Measurements from ENCODE around the gene CDH4.

Gene CDH4

DNA sequence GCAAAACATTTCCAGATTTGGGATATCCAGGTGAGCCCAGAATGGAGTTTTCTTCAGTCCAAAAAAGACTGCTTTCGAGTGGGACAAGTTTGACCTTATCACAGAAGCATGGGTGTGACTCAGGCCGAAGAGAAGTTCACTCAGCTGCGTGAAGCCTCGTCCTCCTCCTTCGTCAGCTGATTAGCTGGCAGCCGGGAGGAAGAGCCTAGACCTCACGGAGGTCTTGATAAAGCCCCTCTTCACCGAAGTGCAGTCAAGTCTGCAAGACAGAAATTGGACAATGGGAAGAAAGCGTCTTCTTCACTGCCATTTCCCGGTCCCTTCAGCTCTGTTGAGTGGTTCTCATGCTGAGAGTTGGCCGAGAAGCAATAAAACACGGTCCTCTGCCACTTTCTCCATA, 449.7 kb downstream of the CDH4 start:
- DNase-seq, result no peak

- no peak for DNase-seq
These were observed 450.2 kb downstream of the CDH4 start for GRCh38 chr20:61702246-61702645.

DNA sequence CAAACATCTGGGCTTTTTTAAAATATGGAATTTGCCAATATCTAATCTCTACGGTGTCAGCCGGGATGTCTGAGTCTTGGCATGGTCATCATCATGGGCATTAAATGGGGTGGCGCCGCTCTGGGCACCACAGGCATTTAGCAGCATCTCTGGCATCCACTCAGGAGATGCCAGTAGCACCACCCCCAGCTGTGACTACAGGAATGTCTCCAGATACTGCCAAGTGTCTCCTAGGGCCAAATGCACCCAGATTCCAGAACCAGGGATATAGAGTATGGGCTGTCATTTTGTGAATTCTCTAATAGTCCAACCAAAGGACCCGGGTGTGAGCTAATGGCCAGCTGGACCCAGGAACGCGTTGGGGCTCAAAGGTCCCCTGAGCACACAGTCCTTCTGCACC, 452.6 kb downstream of the CDH4 start:
- DNase-seq, result no peak

DNA sequence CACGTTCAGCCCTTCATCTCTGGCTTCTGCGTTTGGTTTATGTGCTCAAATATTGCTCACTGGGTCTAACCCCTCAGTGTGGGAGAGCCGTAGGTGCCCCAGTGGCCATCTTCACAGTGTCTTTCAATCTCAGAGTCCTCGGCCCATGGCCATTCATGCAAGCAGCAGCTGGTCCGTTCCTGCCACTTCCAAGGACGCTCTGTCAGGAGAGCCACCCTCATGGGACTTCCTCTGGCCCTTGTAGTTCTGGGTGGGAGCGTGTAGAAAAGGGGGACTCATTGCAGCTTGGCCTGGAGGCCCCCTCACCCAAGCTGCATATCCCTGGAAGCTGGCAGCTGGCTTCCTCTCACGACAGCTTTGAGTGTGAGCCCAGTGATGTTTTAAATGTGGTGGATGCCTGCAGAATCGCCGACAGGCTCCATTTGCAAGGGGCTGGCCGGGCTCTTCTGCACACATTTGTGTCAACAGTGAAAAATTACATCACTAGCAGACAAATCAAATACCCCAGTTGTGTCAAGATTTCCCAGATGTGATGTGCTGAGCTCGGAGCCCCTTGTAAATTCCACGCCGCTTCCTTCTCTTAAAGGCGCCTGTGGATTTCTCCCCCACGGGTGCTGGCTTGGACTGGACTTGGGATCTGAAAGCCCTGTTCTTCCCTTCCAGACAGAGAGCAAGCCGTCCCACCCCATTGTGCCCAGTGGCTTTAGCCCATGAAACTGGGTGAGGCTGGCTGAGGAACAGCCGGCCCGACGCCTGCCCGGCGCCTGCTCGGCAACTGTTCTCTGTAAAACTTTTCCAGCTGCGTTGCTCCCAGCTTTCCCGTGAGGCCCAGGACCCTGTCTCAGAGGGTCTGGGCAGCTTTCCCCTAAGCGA, 453.6 kb downstream of the CDH4 start:
- no peak for DNase-seq

DNA sequence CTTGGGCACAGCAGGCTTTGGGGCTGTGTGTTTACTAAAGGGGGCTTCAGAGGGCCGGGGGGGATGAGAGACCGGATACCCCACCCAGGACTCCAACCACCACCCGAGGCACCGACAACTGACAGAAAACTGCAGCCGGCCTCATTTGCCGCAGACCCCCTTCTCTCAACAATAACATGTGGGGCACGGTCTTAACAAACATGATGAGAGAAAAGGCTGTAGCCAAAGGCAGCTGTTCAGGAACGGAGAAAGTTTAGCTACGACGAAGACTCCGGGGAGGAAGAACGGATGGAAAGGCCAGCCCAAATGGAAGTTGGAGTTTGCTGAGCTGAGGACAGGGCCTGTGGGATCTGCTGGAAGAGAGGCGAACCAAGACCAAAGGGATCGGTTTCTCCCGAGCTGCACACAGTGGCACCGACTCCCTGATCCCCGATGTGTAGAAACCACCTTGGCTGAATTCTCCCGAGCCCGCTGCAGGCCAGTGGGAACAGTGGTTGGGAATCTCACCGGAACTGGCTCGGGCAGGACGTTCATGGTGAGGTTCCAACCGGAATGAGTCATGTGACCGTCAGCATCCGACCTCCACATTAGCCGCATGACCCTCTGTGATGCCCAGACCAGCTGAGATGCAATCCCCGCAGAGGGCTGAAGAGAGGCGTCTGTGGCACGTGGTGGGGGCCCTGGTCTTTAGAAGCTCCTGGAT, 454.3 kb downstream of the CDH4 start:
- DNase-seq, result no peak

GRCh38 chr20:61708891-61709290, 456.8 kb downstream of the CDH4 start:
- DNase-seq, result no peak

DNA sequence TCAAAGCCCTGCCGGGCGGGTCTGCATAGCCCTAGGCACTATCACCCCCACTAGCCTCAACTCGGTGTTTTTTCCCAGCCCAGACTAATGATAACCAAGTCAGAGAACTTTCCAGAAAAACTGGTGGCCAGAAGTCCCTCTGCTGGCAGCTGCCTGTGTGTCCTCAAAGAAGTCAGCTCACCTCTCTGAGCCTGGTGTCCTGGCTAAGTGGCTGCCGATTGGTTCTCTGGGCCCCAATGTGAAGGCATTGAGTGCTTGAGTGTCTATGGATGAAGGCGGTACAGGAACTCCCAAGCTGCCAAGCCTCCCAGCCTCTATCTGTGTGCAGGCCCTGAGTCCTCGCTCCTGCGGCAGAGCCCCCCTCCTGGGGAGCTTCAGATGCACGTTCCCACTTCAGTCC, 458.0 kb downstream of the CDH4 start:
- DNase-seq, result no peak

DNA sequence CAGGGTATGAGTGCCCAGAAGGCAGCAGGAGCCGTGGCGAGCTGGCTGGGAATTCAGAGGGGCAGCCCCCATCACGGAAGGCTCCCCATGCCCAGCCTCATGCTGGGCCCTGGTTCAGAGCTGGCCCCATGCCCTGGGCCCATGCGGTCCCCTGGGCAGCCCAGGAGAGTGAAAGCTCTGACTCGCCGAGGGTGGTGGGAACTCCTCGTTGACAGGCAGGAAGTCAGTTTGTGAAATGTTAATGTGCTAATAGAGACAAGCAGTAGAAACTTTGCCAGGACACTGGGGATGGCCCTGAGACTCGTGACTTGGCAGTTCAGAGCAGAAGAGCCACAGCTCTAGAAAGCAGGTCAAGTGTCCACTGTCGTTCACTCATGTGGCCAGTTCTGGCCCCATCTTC, 460.6 kb downstream of the CDH4 start:
- DNase-seq, result no peak

DNA sequence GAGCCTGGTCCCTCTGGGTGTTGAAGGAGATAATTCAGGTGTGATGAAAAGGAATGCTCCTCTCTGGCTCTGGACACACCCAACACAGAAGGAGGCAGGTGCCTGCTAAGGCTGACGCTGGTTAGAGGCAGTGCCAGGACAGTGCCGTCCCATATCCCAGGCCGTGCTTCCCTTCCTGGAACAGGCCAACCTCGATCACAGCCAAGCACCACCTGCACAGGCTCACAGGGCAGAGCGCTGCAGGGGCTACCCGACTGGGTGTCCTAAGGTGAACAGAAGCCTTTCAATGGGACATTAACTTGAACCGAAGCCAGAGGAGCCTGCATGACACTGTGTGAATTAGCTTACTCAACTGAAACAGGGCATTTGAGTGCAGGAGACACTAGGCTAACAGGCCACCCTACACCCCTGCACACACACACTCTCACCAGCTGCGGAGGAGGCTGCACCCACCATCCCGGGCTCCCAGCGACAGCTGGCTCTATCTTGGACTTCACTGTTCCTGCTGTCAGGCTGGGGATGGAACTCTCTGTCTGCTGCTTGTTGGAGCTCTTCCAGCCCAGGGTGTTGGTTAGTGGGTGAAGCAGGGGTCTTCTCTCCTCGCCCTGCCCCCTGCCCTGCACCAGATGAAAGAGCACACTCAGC, 466.4 kb downstream of the CDH4 start:
- DNase-seq, result no peak

- DNase-seq, result peak; percentile 63
These were observed 467.8 kb downstream of the CDH4 start for GRCh38 chr20:61719691-61720347.

GRCh38 chr20:61720348-61720696, 468.3 kb downstream of the CDH4 start:
- DNase-seq, result no peak

GRCh38 chr20:61722146-61722678, 470.2 kb downstream of the CDH4 start:
- no peak for DNase-seq

GRCh38 chr20:61723529-61724257, 471.6 kb downstream of the CDH4 start:
- no peak for DNase-seq

DNA sequence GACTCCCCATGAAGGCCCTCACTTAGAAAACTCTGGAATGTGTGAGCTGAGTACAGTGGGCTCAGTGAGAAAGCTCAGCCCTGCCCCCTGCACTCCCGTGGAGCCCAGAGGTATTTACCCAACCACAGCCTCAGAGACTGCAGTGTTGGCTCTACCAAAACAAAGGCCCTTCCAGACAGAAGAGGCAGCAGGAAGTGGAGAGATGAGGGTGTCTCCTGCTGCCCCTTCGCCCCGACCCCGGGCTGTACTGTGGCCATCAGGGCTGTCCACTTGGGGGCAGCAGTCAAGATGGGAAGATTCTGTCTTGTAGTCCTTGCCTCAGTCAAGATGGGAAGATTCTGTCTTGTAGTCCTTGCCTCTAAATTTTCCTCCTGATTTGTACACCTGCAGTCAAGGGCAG, 472.3 kb downstream of the CDH4 start:
- peak; percentile 5 for DNase-seq

GRCh38 chr20:61725145-61725544, 473.1 kb downstream of the CDH4 start:
- DNase-seq, result no peak

DNA sequence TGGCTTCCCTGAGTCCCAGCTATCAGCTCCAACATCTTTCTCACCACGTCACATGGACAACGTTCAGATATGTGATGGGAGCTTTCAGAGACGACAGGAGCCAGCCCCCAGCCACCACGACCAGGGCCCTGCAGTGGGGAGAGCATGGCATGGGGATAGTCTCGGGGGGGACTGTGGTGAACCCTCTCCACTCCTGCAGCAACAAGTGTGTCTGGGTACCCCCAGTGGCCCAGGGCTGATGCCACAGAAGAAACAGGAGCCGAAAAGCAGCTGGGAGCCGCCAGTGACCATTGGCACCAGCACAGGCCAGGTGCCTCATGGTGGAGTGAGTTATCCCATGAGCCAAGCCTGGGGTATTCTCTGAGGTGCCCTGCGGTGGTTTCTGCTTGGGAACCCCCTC, 473.9 kb downstream of the CDH4 start:
- DNase-seq, result no peak

DNA sequence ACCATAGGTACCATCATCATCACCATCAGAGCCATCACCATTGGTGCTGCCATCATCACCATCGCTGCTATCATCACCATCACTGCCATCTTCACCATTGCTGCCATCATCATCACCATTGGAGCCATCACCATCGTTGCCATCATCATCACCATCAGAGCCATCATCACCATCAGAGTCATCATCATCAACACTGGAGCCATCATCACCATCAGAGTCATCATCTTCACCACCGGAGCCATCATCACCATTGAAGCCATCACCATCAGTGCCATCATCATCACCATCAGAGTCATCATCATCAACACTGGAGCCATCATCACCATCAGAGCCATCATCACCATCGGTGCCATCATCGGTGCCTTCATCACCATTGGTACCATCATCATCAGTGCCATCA, 474.9 kb downstream of the CDH4 start:
- no peak for DNase-seq

DNA sequence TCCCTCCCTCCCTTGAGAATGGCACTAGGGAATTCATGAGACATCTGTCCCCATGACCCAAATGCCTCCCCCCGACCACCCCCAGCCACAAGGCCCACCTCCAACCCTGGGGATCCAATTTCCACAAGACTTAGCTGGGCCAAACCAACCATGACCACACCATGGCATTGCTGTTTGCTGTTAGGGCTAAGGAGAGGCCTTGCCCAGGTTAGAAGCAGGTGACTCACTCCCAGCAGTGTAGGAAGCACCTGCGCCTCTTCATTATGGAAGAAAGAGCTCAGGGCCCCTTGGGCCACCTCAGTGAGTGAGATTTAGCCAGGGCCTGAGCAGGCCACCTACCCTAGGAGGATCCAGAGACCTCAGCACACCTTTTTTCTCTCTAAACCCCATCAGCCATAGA, 475.7 kb downstream of the CDH4 start:
- no peak for DNase-seq

DNA sequence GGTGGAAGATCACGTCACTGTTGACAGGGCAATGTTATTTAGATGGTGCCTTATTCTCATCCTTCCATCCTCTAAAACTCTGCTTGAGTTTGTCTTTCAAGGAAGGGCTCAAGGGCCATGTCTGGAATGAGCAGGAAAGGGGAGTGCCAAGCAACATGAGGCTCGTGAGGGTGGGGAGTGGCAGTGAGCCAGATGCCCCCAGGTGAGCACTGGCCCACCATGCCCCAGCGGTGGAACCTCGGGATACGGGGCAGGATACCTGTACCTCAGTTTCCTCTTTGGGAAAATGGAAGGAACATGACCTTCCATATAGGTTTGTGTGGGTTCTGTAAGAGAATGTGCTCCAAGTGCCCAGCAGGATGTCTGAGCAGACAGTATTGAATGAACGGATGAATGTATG, 476.3 kb downstream of the CDH4 start:
- DNase-seq, result no peak

DNA sequence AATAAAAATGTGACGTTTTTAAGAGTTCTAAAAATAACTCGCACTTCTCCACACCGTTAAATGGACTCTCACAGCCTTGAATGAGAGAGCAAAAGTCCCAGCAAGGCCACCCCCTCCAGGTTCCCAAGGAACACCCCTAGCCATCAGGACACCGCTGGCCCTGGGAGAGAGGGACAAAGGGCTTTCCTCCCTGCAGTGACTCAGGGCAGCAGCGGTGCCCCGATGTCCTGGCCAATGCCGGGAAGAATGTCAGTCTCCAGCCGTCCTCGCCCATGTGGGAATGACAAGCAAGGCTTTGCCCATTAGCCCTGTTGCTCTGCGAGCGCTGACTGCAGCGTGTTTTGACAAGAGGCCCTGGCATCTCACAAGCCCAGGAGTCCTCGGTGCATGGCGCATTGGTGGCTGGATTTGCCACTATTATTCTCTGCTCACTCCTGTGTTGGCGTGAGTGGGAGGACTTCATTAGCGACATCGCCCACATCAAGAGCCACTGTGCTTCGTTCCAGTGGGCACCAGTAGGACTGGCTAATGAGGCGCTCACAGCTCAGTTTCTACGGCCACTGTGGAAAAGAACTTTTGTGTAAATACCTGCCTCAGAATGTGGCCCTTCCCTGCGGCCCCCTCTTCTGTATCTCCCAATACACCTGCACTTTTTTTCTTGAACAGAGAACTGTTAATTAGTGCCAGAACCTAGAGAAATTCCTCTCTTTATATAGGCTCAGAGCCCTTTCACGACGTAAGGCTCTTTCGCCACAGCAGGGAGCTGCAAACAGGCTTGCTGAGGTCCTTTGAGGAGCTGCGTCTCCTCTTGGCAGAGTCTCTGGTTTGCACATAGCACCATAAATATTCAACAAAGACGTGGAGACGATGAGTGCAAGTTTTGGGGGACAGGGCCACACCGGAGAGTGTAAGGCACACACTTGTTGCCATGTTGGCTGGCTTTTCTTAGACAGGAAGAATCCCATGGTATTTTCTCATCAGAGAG, 477.0 kb downstream of the CDH4 start:
- DNase-seq, result no peak
